Measurements from ENCODE around the gene VTA1.
"Not testable (repeated sequence)": the region's sequence is repeated elsewhere in the genome, so short reads cannot be mapped to it uniquely, and the experiment has no call there.

Gene VTA1

GRCh38 chr6:142146828-142147662 is at the start of gene VTA1, which contains the start of gene NMBR:
Gene VTA1, plus strand, starts transcription at chr6:142147263. Its CDS starts 25 bp downstream, at chr6:142147288.
Gene NMBR, minus strand, starts transcription at chr6:142147122. Its CDS starts 58,464 bp downstream, at chr6:142088658.
- DNase-seq, result peak; percentile 98

- not testable (repeated sequence) for DNase-seq
Observed at GRCh38 chr6:142104820-142105219, 42.2 kb upstream of the VTA1 start.

GRCh38 chr6:142110820-142111219 is 36.2 kb upstream of the VTA1 start:
- not testable (repeated sequence) for DNase-seq

- peak; percentile 80 for DNase-seq
Observed at GRCh38 chr6:142112451-142113061, 34.5 kb upstream of the VTA1 start.

GRCh38 chr6:142117366-142117765 is 29.7 kb upstream of the VTA1 start:
- no peak for DNase-seq

GRCh38 chr6:142118328-142118727 is 28.7 kb upstream of the VTA1 start:
- DNase-seq, result no peak

- no peak for DNase-seq
Observed at GRCh38 chr6:142118925-142119324, 28.1 kb upstream of the VTA1 start.

- no peak for DNase-seq
Observed at GRCh38 chr6:142121342-142121741, 25.7 kb upstream of the VTA1 start.

- DNase-seq, result no peak
Observed at GRCh38 chr6:142130814-142131213, 16.2 kb upstream of the VTA1 start.

GRCh38 chr6:142132625-142133024 is 14.4 kb upstream of the VTA1 start, which contains the start of gene GJE1:
Gene GJE1, plus strand, starts transcription at chr6:142132925. Its CDS starts 234 bp downstream, at chr6:142133159.
- DNase-seq, result no peak

GRCh38 chr6:142138876-142139275 is 8.2 kb upstream of the VTA1 start:
- DNase-seq, result no peak

- DNase-seq, result not testable (repeated sequence)
Observed at GRCh38 chr6:142141531-142141930, 5.5 kb upstream of the VTA1 start.

GRCh38 chr6:142152746-142153145 is 5.7 kb downstream of the VTA1 start:
- DNase-seq, result peak; percentile 14

GRCh38 chr6:142153196-142153595 is 6.1 kb downstream of the VTA1 start:
- no peak for DNase-seq

- DNase-seq, result no peak
Observed at GRCh38 chr6:142154336-142154735, 7.3 kb downstream of the VTA1 start.

GRCh38 chr6:142155091-142155490 is 8.0 kb downstream of the VTA1 start:
- DNase-seq, result no peak

GRCh38 chr6:142155895-142156757 is 9.1 kb downstream of the VTA1 start:
- DNase-seq, result peak; percentile 17

GRCh38 chr6:142156758-142157068 is 9.7 kb downstream of the VTA1 start:
- not testable (repeated sequence) for DNase-seq

GRCh38 chr6:142162780-142163179 is 15.7 kb downstream of the VTA1 start:
- no peak for DNase-seq

- DNase-seq, result peak; percentile 16
Observed at GRCh38 chr6:142165227-142165626, 18.2 kb downstream of the VTA1 start.

GRCh38 chr6:142167071-142167470 is 20.0 kb downstream of the VTA1 start:
- DNase-seq, result no peak

GRCh38 chr6:142167486-142167885 is 20.4 kb downstream of the VTA1 start:
- no peak for DNase-seq

- DNase-seq, result no peak
Observed at GRCh38 chr6:142171351-142171750, 24.3 kb downstream of the VTA1 start.

All from NCI-H2171 treated with DMSO at 0.1 percent for 48 hours (cell line).